Measurements from ENCODE around the gene BRSK1.
"Not testable (repeated sequence)": the region's sequence is repeated elsewhere in the genome, so short reads cannot be mapped to it uniquely, and the experiment has no call there.

Gene BRSK1

DNA sequence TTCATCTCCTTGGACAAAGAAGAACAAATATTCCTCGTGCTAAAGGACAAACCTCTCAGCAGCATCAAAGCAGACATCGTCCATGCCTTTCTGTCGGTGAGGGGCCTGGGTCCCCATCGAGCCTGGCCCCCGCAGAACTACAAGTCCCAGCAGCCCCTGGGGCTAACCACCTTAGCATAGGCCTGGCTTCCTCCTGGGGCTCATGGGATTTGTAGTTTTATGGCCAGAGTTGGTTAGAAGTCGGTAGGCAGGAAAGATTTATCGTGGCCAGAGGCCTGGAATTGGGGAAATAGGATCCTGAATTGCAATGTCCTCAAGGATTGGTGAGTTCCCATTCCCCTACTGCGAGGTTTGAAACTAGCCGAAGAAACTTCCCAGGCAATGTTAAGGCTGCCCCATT is 21.7 kb downstream of the BRSK1 start:
- DNase-seq, result peak; percentile 49 to 55

DNA sequence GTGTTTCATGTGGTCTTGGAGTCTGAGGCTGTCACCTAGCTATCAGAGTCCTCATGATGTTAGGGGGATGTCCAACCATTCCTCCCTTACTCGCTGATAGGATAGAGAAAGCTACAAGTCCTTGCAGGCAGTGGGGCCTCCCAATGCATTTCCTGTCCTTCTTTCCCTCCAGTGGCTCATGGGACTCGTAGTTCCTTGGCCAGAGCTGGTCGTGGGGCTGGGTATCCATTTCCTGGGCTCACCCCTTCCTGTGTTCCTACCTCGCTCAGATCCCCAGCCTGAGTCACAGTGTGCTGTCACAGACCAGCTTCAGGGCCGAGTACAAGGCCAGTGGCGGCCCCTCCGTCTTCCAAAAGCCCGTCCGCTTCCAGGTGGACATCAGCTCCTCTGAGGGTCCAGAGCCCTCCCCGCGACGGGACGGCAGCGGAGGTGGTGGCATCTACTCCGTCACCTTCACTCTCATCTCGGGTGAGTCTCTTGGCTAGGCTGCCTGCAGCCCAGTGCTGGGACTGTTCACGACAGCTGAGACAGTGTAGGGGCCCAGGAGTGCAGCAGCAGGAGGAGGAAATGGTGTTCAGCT is 22.3 kb downstream of the BRSK1 start:
- no peak for DNase-seq

DNA sequence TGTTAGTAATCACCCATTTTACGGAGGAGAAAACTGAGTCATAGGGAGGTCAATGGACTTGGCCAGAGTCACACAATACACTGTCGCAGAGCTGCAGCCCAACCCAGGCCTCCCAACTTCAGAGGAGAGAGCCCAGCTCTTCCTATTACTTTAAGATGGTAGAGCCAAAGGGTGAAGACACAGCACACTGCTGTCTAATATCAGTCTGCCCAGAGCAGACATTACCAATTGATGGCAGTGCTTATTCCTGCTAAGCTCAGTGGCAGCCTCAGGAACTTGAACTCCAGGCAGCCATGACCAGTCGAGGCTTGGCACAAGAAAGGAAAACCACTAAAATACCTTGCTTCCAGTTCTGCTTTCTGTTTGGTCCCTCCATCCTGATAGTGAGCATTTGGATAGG is 22.9 kb downstream of the BRSK1 start:
- no peak for DNase-seq

DNA sequence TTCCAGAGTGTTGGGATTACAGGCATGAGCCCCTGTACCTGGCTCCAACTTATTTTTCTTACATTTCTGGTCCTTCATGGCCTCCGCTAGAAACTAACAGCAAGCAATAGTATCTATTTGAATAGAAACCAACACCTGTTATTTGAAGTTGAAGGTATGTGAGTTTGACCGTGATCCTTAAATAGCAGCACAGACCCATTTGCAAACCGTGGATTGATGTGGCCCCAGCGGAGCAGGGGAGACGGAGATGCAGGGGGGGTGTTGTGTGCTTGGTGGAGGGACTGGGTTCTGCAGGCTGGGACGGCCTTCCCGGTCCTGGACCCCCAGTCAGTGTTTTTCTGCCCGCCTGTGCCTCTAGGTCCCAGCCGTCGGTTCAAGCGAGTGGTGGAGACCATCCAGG is 24.5 kb downstream of the BRSK1 start:
- no peak for DNase-seq

DNA sequence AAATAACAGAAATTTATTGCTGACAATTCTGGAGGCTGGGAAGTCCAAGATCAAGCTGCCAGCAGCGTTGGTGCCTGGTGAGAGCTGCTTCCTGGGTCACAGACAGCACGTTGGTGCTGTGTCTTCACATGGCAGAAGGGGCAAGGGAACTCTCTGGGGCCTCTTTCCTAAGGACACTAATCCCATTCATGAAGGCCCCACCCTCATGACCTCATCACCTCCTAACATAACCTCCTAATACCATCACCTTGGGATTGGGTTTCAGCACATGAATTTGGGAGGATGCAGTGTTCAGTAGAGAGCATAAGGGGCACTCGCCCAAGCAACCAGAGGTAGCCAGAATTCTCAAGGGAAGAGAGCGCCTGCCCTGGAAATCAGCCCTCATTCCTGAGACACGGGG is 25.7 kb downstream of the BRSK1 start:
- no peak for DNase-seq

DNA sequence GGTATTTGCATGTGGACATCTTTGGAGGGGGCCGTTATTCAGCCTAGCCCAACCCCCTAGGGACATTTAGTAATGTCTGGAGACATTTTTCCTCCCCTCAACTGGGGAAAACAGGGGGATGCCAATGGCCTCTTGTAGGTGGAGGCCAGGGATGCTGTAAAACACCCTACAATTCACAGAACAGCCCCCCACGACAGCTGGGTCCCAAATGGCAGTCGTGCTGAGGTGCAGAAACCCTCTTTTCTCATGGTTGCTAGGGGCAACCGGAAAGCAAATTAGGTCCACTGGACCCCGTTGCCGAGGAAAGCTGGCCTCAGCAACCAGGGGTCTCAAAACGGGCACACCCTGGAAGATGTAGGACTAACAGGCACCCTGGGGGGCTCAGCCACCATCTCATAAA is 26.7 kb downstream of the BRSK1 start:
- DNase-seq, result no peak

DNA sequence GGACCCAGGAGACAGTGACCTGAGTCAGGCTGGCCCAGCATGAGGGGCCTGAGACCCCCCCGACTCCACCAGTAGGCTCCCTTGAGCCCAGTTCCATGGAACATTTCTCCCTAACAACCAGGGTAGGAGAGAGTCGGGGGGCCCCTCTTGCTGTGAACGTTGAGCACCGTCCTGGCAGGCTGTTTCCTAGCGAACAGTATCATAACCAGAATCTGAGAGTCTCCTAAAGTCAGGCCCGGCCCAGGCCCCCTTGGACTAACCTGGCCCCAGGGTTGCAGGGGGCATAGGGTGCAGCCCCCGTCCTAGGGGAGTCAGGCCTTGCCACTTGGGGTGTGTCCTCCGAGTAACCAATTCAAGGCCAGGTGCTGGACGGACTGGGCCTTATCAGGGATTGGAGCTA is 27.6 kb downstream of the BRSK1 start:
- no peak for DNase-seq

DNA sequence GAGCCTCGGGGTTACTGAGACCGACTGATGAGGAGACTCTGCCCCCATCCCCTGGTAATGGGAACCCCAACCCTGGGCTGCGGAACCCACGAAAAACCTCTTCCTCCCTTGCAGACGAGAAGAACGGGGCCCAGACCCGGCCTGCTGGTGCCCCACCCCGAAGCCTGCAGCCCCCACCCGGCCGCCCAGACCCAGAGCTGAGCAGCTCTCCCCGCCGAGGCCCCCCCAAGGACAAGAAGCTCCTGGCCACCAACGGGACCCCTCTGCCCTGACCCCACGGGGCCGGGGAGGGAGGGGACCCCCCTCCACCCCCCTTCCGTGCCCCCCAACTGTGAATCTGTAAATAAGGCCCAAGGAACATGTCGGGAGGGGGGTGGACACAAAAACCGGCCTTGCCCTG is 28.0 kb downstream of the BRSK1 start:
- DNase-seq, result no peak

DNA sequence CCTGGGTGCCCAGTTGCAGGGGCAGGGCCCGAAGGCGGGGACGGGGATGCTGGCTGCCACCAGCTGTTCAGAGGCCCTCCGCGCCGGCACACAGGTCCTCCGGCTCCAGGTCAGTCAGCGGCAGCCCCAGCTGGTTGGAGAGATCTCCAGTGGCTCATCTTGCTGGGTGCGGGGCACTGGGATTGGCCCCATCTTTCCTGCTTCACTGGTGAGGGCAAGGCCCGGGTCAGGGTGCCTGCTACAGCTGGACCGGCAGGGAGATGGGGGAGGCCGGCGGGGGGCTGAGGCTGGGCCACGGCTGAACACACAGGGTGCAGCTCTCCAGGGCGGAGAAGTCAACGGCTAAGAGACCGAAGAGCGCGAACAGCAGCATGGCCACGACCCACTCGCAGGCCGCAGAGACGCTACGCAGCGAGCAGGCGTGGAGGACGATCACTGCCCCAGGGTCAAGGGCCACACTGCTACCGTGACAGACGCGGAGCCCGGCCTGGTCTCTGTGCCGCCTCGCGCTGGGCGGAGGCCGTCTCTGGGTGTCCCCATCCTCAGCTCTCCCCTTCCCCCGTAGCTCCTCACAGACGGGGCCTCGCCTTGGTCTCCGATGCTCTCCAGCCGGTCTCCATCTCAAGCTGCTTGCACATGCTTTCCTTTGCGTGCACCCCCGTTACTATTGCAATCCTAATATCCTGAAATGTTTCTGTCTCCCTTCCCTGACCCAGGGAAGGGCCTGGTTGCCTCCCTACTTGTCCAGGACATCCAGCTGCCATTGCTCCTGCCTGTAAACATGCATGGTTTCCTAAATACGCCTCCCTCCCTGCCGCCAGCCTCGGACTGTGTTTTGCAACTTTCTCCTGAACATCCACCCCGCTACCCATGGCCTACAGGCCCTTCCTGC is 29.1 kb downstream of the BRSK1 start:
- no peak for DNase-seq

DNA sequence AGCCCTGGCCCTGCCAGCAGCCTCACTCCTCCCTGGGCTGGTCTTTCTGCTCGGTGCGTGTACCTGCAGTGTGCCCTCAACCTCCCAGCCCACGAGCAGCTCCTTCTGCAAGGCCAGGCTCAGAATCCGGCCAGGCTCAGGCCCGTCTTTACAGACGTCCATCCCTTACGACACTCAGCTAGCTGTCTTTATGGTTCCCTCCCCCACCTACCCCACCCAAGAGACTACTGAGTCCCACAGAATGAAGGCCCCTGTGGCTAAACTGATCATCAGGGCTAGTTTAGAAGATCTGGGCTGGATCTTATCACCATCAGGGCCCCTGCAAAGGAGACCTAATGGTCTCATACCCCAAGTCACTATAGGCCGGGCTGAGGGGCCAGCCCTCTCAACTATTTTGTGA is 30.6 kb downstream of the BRSK1 start:
- DNase-seq, result no peak

DNA sequence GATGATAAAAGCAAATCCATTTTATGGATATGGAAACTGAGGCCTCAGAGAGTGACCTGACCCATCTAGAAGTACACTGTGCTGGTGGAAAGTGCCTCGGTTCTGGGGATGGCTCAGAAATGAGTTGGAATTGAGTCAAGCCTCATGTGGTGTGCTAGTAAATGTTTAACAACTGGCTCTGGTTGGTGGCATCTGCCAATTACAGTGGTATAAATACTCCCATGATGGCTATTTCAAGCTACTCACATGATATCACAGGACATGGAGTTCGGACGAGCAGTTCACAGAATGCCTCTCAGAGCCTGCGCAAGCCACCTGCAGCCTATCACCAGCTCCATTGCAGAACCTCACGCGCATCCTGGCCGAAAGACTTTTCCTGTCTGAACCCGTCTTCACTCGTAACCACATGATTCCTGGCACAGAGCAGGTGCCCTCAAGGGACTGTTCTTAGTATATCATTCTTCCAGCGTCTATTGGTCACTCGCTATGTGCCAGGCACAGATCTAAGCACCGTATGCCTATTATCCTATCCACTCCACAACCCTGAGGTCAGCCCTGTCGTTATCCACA is 32.2 kb downstream of the BRSK1 start:
- no peak for DNase-seq

DNA sequence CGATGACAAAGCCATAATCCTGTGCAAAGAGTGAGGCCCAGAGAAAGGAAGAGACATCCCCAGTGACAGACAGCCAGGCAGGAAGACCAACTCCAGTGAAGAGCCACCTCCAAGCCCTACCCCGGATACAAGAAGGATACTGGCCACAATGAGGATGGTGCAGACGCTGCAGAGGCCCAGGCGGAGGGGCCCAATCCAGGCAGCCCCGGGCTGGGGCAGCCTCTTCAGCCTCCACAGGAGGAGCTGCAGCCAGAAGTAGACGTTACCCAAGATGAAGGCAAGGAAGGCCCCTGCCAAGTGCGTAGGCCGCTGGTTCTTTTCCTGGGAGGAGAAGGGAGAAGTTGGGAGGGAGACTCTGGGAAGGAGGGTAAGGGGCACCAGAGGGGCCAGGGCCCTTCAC is 32.8 kb downstream of the BRSK1 start:
- DNase-seq, result no peak

DNA sequence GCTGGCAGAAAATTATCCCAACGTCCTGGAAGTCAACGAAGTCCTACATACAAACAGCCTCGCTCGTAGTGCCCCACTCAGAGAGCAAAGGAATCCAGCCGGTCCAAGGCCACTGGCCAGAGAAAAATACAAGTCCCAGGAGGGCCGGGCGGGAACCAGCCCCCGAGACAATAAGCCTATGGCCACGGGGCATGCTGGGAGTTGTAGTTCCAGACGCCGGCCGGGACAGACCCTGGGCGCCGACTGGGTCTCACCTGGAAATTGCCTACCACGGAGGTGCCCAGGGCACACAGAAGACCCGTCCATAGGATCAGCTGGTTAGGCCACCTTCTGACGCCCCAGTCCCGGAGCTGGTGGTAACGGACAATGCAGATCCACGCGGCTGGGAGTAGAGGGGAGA is 36.0 kb downstream of the BRSK1 start:
- DNase-seq, result no peak

DNA sequence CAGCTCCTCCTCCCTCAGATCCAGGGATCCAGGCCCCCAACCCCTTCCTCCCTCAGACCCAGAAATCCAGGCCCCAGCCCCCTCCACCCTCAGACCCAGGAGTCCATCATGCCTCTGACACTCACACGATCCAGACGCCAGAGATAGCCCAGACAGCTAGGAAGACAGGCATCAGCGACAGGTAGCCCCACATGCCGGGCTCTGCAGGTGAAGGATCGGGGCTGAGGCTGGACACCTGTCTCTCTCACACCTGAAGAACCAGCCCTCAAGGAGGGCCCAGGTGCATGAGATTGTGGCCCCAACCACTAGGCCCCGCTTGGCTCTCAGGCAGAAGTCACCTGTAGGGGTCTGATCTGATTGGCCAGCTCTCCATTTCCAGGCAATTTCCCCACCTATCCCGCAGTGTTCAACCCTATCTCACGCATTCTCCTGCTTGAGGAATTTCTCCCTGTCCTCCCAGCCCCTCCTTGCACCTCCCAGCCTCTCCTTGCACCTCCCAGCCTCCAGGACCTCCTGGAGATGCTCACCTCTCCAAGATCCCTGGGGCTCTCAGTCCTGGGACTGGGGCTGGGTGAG is 37.1 kb downstream of the BRSK1 start:
- no peak for DNase-seq

DNA sequence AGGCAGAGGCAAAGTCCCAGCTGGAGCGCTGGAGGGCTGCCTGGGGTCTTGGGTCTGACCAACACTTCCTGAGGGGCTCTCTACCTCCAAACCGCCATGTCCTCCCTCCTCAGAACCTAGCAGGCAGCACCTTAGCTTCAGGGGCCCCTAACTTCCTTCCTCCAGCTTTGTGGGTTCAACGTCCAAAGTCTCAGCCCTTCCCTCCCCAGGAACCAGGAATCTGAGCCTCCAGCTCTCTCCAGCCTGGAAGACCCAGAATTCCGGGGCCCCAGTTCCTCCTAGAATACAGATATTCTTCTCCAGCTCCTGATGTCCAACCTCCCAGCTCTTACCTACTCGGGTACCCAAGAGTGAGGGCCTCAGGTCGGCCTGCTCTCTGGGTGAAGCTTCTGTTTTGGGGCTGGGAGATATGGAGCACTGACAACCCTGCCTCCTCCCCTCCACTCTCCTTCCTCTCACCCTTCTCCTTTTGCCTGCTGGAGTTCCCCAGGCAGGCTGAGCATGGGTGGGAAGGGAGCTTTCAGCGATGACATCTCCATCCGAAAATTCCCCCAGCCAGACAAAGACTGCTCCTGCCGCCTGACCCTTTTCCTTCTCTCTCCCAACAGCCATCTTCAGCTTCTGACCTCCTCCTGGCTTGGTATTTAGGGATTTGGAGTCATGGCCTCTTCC is 37.8 kb downstream of the BRSK1 start:
- DNase-seq, result no peak

DNA sequence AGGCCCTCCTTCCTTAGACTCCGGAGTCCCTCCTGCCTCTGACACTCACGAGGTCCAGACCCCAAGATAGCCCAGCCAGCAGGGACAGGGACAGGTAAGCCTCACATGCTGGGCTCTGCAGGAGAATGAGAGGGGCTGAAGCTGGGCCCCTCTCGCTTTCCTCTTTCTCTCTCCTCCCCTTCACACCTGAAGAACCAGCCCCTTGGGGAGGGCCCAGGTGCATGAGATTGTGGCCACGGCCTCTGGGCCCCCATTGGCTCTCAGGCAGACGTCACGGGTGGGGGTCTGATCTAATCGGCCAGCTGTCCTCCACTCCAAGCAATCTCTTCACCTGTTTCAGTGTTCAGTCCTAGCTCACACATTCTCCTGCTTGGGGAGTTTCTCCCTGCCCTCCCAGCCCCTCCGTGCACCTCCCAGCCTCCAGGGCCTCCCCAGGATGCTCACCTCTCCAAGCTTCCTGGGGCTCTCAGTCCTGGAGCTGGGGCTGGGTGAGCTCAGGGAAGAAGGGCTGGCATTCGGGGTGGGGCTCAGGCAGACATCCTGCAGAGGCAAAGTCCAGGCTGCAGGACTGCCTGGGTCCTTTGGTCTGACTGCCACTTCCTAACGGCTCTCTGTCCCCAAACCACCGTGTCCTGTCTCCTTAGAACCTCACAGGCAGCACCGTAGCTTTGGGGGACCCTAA is 38.5 kb downstream of the BRSK1 start:
- DNase-seq, result no peak

DNA sequence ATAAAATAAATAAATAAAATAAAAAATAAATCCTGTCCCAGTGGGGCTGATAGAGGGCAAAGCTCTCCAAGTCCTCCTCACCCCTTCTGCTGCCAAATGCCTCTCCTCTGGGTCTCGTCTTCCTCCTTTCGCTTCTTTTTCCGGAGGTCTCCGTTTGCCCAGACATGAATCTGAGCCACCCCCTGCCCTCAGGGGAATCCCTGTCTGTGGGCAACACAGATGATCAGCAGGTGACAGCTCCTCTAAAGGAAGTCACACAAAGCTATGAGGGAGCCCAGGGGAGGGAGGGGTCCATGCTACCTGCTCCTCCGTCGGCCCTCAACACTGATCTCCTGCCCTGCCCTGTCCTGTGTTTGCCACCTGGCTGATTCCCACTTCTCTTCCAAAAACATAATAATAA is 40.9 kb downstream of the BRSK1 start:
- no peak for DNase-seq

DNA sequence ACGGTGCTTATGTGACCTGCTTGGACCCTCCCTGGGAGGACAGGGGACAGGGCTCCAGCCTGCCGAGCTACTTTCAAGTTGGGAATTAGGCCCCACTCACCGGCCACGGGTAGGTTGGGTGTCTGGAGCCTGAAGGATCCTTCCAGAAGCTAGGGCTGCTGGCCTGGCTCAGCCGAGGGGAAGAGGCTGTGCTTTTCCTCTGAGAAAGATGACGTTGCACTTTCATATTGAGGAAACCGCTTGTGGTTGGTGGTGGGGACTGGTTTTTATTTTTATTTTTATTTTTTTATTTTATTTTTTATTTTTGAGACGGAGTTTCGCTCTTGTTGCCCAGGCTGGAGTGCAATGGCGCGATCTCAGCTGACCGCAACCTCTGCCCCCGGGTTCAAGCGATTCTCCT is 41.4 kb downstream of the BRSK1 start, which contains the start of gene TMEM150B:
Gene TMEM150B (minus strand): TSS at position 170 of the 400 bp plus-strand sequence. CDS start 4,305 bp downstream, outside the sequence.
- DNase-seq, result no peak

DNA sequence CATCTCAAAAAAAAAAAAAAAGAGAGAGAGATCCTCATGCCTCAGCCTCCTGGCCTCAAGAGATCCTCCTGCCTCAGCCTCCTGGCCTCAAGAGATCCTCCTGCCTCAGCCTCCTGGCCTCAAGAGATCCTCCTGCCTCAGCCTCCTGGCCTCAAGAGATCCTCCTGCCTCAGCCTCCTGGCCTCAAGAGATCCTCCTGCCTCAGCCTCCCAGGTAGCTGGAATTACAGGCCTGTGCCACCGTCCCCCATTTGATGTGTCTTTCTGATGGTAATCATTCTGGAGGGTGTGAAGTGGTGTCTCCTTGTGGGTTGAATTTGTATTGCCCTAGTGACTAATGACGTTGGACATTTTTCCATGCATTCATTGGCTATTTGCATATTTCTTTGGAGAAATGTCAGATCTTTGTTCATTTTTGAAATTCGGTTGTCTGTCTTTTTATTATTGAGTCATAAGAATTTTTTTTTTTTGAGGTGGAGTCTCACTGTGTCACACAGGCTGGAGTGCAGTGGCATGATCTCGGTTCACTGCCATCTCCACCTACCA is 45.0 kb downstream of the BRSK1 start:
- not testable (repeated sequence) for DNase-seq

DNA sequence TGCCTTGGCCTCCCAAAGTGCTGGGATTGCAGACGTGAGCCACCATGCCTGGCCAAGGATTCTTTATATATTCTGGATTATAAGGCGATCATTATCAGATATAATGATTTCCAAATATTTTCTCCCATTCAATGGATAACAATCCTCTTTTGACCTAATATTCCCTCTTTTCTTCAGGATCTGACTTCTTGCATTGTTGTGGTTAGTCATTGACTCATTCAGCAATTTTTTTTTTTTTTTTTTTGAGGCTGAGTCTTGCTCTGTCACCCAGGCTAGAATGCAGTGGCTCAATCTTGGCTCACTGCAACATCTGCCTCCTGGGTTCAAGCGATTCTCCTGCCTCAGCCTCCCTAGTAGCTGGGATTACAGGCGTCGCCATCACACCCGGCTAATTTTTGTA is 46.0 kb downstream of the BRSK1 start:
- DNase-seq, result not testable (repeated sequence)

DNA sequence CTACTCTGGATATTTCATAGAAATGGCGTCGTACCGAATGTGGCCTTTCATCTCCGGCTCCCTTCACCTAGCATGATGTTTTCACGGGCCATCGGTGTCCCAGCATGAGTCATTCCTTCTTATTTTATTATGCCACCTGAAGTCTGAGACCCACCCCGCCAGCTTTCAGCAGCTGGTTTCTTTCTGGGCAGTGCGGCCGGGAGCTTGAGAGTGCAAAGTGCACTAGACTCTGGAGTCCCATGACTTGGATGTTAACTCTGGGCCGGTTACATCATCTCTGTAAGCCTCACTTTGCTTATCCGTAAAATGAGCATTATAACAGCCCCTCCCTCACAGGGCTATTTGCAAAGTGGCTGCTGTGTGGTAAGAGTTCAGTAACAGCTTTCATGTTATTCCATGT is 50.1 kb downstream of the BRSK1 start:
- DNase-seq, result no peak

DNA sequence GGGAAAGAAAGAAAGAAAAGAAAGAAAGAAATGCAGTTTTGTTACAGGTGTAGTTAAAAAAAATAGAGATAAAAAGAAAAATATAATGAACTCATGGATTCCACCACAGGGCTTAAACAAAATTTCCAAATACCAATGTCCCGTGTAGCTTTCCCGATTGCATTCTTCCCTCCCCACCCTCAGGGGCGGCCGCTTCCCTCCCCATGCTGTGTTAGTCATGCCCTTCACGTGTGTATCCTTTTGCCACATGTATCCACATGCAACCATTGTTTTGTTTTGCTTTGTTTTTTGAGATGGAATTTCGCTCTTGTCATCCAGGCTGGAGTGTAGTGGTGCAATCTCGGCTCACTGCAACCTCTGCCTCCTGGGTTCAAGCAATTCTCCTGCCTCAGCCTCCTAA is 52.3 kb downstream of the BRSK1 start:
- DNase-seq, result no peak
